Tibial nerve (tissue), 4 donors: ENCODE results near the gene SLC12A8. TPM values are rescaled to one million over a fixed set of nuclear protein-coding genes. Genes with fewer than 3 reads are reported as not detected.

Experiments used
- DNase-seq, 2 donors: peaks; one replicate each; pipeline ENCODE4 v3.0.0-alpha.2; 2019; ENCODE audit warnings: low spot score in 2 of 2
- H3K27ac ChIP-seq, 4 donors: fragments of 200-600 bp; sonication (generic) in 3 of 4; one replicate each; pipeline ENCODE4 v1.5.1; 2017 to 2019; ENCODE audit warnings: mild to moderate bottlenecking in 1 of 4
- H3K27me3 ChIP-seq, 2 donors: fragments of 200-600 bp; sonication (generic) in 1 of 2; one replicate each; pipeline versions ENCODE4 v1.5.1 to v1.6.0; 2017 to 2019
- H3K36me3 ChIP-seq, 3 donors: fragments of 200-600 bp; sonication (generic); one replicate each; pipeline ENCODE4 v1.5.1; 2018 to 2019
- H3K4me1 ChIP-seq, 4 donors: fragments of 200-600 bp; sonication (generic) in 3 of 4; one replicate each; pipeline ENCODE4 v1.5.1; 2017 to 2019
- H3K4me3 ChIP-seq, 4 donors: fragments of 200-600 bp; sonication (generic) in 3 of 4; one replicate each; pipeline ENCODE4 v1.5.1; 2017 to 2019; ENCODE audit warnings: mild to moderate bottlenecking in 1 of 4, moderate library complexity in 1 of 4
- H3K9me3 ChIP-seq, 4 donors: fragments of 200-600 bp; sonication (generic) in 3 of 4; one replicate each; pipeline ENCODE4 v1.5.1; 2017 to 2019
- CTCF ChIP-seq, 5 experiments: fragments of 200-600 bp in 3 of 5; fragments of 450-650 bp in 2 of 5; sonication (generic) in 3 of 5; IDR thresholded peaks; one replicate each; pipeline ENCODE4 v1.5.1; 2016 to 2019; ENCODE audit warnings: antibody characterized with exemption in 5 of 5, mild to moderate bottlenecking in 3 of 5, moderate library complexity in 2 of 5
- EP300 ChIP-seq, 2 donors: sonication (generic); formaldehyde crosslinking; IDR thresholded peaks; one replicate each; pipeline ENCODE4 v1.6.1; 2017; ENCODE audit warnings: antibody characterized with exemption in 2 of 2, mild to moderate bottlenecking in 1 of 2
- POLR2A ChIP-seq, 2 donors: fragments of 450-650 bp; IDR thresholded peaks; one replicate each; pipeline ENCODE4 v1.6.1; 2017; ENCODE audit warnings: antibody characterized with exemption in 2 of 2, mild to moderate bottlenecking in 2 of 2, moderate library complexity in 2 of 2
- WGBS, 2 donors: methylation state at CpG; one replicate each; pipeline ENCODE4 v1.1.5; 2018; 5-methylcytosine and 5-hydroxymethylcytosine counted together
- small RNA-seq: library from RNA; depleted of rRNA; stranded (forward); fragments of <200 nt; gene quantifications from one replicate; pipeline ENCODE3, GENCODE V24; 2016
- total RNA-seq, 4 donors: library from RNA; depleted of rRNA; stranded (reverse); fragments of >200 nt; gene quantifications; one replicate each; pipeline ENCODE4 v1.1.0, GENCODE V29; 2016

Gene SLC12A8
- total RNA-seq, 4 donors from 2014 or later = 0.42 to 1.5 (median 0.84) TPM

- Histone ChIP-seq H3K27ac (no peak overlapping the region), H3K4me3 (no peak overlapping the region), H3K36me3 (peaks cover 0 to 13% (median 0%) of the 10 kb centered on the region in 3 donors), H3K4me1 (peaks cover 0 to 13% (median 6%) of the 10 kb centered on the region in 4 donors), H3K27me3 (no peaks in the 10 kb centered on the region), H3K9me3 (peaks cover 0 to 6% (median 2%) of the 10 kb centered on the region in 4 donors)
- WGBS, 2 donors = 72 to 78% methylated on average over 5 of the region's 5 CpGs
- TF ChIP-seq CTCF (IDR thresholded peaks at IDR 0.05) = no peak
- TF ChIP-seq EP300 (IDR thresholded peaks at IDR 0.05) = no peak
- no peak for TF ChIP-seq POLR2A (IDR thresholded peaks at IDR 0.05)
- DNase-seq = no peak
Observed at GRCh38 chr3:125033135-125033534, 179.4 kb downstream of the SLC12A8 start.

GRCh38 chr3:125032683-125033082 is 179.9 kb downstream of the SLC12A8 start:
- TF ChIP-seq POLR2A (IDR thresholded peaks at IDR 0.05) (no peak), EP300 (IDR thresholded peaks at IDR 0.05) (no peak), CTCF (IDR thresholded peaks at IDR 0.05) (no peak)
- H3K4me3 ChIP-seq = no peak overlapping the region
- 72 to 83% methylated on average over 3 of the region's 3 CpGs for WGBS, 2 donors

More at GRCh38 chr3:125032683-125033082, 179.9 kb downstream of the SLC12A8 start:
- no peak overlapping the region for H3K27ac ChIP-seq
- DNase-seq = no peak
- H3K27me3 ChIP-seq = no peaks in the 10 kb centered on the region
- H3K9me3 ChIP-seq = peaks cover 0 to 6% (median 2%) of the 10 kb centered on the region in 4 donors
- peaks cover 0 to 18% (median 0%) of the 10 kb centered on the region in 3 donors for H3K36me3 ChIP-seq
- peaks cover 0 to 13% (median 6%) of the 10 kb centered on the region in 4 donors for H3K4me1 ChIP-seq

Small RNA genes lying within 50 kb of the gene (small RNA-seq; reads per million reads assigned to genes)
- gene MIR5092 (not detected), gene RNA5SP137 (not detected), gene RNU6-230P (not detected)

Other genes starting within 250 kb of the SLC12A8 start
- 10 to 100 TPM; 26.8 to 59.1 (median 42.5) TPM for gene HEG1, start 156.8 kb downstream of the SLC12A8 start, total RNA-seq
- 10 to 100 TPM; 19.5 to 28.0 (median 24.0) TPM for gene ZNF148, start 162.6 kb upstream of the SLC12A8 start, total RNA-seq